ENCODE measurements around the gene DBI.

The DBI gene

DNA sequence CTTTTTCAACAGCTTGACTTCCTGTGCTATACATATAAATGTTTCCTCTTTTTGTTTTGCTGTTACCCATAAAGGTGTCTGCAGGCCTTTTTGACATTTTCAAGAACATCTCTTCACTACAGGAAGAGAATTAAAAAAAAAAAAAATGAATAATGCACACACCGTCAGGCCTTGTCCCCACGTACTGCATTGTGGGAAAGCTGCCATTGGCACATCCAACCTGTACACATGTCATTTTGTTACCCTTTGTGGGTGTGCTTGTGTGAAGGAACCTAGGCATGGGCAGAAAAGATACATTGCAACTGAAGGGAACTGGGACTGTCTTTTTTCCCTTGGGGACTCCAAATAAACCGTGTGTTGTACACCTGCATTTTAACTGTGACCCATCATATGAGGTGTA, 48.1 kb downstream of the DBI start:
- in situ Hi-C loops (cut with MboI; ENCODE audit: low sequenced_read_pairs, unreplicated experiment) = no loop called here
- TF ChIP-seq, protein P1, sequence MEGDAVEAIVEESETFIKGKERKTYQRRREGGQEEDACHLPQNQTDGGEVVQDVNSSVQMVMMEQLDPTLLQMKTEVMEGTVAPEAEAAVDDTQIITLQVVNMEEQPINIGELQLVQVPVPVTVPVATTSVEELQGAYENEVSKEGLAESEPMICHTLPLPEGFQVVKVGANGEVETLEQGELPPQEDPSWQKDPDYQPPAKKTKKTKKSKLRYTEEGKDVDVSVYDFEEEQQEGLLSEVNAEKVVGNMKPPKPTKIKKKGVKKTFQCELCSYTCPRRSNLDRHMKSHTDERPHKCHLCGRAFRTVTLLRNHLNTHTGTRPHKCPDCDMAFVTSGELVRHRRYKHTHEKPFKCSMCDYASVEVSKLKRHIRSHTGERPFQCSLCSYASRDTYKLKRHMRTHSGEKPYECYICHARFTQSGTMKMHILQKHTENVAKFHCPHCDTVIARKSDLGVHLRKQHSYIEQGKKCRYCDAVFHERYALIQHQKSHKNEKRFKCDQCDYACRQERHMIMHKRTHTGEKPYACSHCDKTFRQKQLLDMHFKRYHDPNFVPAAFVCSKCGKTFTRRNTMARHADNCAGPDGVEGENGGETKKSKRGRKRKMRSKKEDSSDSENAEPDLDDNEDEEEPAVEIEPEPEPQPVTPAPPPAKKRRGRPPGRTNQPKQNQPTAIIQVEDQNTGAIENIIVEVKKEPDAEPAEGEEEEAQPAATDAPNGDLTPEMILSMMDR (IDR thresholded peaks at IDR 0.05; ENCODE audit: borderline replicate concordance, control extremely low read depth, extremely low read depth, insufficient read depth, missing control alignments) = no peak
- no peak for DNase-seq (ENCODE audit: low spot score)

DNA sequence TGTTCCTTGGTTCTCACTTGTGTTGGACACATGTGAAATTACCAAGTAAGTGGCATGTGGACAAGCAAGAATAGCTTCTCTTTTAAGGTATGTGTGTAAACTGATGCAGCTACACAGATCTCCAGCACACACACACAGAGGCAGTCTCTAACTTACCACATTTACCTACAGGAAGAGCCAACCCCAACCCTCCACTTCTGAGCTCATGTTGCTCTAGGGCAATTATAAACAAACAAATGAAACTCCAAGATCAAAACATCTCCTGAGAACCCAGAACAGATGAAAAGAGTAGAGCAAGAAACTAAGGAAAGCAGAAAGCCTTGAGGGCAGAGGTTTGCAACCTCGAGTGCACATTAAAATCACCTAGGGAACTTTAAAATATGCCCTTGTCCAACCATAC, 48.9 kb downstream of the DBI start:
- TF ChIP-seq, protein P1 (IDR thresholded peaks at IDR 0.05; ENCODE audit: borderline replicate concordance, control extremely low read depth, extremely low read depth, insufficient read depth, missing control alignments) = no peak
- in situ Hi-C loops (cut with MboI; ENCODE audit: low sequenced_read_pairs, unreplicated experiment) = no loop called here
- DNase-seq (ENCODE audit: low spot score) = no peak

DNA sequence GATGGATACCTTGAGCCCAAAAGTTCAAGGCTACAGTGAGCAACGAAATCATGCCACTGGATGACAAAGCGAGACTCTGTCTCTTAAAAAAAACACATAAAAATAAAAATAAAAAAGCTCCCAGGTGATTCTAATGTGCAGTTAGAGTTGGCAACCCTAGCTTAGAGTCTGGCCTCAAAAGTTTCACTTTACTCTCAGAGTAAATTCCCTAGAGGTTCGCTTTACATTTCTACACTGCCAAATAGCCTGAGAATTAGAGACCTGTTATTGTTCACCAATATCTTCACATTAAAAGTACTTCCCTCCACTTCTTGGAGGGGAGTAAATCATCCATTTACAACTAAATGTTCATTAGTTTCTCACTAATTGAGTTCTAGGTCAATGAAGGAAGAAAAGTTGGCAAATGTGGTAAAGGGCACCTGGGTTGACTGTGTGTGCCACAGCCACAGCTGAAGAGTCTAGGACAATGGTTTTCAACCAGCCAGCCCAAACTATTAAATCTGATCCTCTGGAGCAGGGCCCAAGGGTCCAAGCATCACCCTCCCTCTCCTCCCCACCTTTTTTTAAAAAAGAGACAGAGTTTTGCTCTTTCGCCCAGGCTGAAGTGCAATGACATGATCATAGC, 49.6 kb downstream of the DBI start:
- no peak for DNase-seq (ENCODE audit: low spot score)
- TF ChIP-seq, protein P1 (IDR thresholded peaks at IDR 0.05; ENCODE audit: borderline replicate concordance, control extremely low read depth, extremely low read depth, insufficient read depth, missing control alignments) = no peak
- in situ Hi-C loops (cut with MboI; ENCODE audit: low sequenced_read_pairs, unreplicated experiment) = no loop called here

DNA sequence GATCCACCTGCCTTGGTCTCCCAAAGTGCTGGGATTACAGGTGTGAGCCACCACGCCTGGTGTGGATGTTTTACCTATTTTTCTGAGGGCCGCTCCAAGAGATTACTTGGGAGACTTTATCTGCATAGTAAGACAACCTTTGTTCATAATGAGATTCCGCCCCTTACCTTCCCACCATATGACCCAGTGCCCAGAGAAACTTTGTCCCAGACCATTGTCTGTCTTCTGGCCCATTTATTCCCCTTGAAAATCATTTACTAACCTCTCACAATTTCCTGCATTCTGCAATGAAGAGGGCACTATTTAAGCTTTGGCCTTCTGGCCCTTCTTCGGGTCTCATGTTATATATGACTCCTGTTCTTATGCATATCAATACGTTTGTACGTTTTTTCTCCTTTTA, 51.1 kb downstream of the DBI start:
- DNase-seq (ENCODE audit: low spot score) = no peak
- in situ Hi-C loops (cut with MboI; ENCODE audit: low sequenced_read_pairs, unreplicated experiment) = no loop called here
- TF ChIP-seq, protein P1 (IDR thresholded peaks at IDR 0.05; ENCODE audit: borderline replicate concordance, control extremely low read depth, extremely low read depth, insufficient read depth, missing control alignments) = no peak

DNA sequence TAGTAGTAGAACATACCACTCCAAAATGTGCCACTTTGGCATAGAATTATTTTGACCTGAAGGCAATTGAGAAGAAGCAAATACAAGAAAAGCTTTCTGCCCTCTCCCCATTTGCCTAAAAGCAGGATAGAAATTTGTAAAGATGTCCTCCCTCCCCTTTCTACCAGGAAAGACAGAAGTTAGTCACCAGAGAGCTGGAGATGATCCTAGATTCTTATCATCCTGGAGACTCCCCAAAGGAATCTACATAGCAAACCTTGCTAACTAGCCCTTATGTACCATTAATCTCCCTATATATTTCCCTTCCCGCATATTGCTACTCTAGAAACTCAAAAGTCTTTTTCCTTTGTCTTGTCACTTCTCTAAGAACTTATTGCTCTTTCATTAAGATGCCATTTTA, 52.3 kb downstream of the DBI start:
- TF ChIP-seq, protein P1 (IDR thresholded peaks at IDR 0.05; ENCODE audit: borderline replicate concordance, control extremely low read depth, extremely low read depth, insufficient read depth, missing control alignments) = no peak
- in situ Hi-C loops (cut with MboI; ENCODE audit: low sequenced_read_pairs, unreplicated experiment) = no loop called here
- DNase-seq (ENCODE audit: low spot score) = no peak

DNA sequence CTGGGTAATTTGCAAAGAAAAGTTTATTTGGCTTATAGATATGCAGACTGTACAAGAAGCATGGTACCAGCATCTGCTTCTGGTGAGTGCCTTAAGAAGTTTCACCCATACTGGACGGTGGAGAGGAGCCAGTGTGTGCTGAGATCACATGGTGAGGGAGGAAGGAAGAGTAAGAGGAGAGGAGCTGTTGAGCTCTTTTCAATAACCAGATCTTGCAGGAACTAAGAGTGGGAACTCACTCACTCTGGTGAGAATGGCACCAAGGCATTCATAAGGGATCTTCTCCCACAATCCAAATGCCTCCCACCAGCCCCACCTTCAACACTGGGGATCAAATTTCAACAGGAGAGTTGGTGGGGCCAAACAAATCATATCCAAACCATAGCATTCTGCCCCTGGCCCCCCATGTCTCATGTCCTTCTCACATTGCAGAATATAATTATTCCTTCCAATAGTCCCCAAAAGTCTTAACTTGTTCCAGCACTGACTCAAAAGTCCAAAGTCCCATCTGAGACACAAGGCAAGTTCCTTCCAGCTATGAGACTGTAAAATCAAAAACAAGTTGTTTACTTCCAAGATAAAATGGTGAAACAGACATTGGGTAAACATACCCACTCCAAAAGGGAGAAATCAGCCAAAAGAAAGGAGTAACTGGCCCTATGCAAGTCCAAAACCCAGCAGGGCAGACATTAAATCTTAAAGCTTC, 53.2 kb downstream of the DBI start:
- in situ Hi-C loops (cut with MboI; ENCODE audit: low sequenced_read_pairs, unreplicated experiment) = no loop called here
- DNase-seq (ENCODE audit: low spot score) = no peak
- TF ChIP-seq, protein P1 (IDR thresholded peaks at IDR 0.05; ENCODE audit: borderline replicate concordance, control extremely low read depth, extremely low read depth, insufficient read depth, missing control alignments) = no peak
